Stomach (tissue), 4 donors: ENCODE results near the gene ASPN.

ENCODE experiments used
- CTCF ChIP-seq, 7 experiments: fragments of 450-650 bp in 4 of 7; fragments of 200-600 bp in 3 of 7; sonication (generic) in 3 of 7; IDR thresholded peaks; one replicate each; pipeline ENCODE4 v1.5.1; 2016 to 2019; ENCODE audit warnings: antibody characterized with exemption in 7 of 7, control low read depth in 2 of 7, mild to moderate bottlenecking in 1 of 7
- EP300 ChIP-seq: sonication (generic); formaldehyde crosslinking; IDR thresholded peaks from one replicate; pipeline ENCODE4 v1.6.1; 2017; ENCODE audit warnings: antibody characterized with exemption
- POLR2A ChIP-seq, 4 donors: fragments of 450-650 bp; IDR thresholded peaks; one replicate each; pipeline ENCODE4 v1.6.1; 2016; ENCODE audit warnings: antibody characterized with exemption in 4 of 4, control low read depth in 2 of 4, mild to moderate bottlenecking in 1 of 4, moderate library complexity in 1 of 4
- POLR2AphosphoS5 ChIP-seq, 3 donors: sonication (generic); formaldehyde crosslinking; IDR thresholded peaks; one replicate each; pipeline ENCODE4 v1.6.1; 2016; ENCODE audit warnings: antibody characterized with exemption in 3 of 3

GRCh38 chr9:92479346-92479745 is 3.0 kb downstream of the ASPN start:
- TF ChIP-seq CTCF (IDR thresholded peaks at IDR 0.05) (no peak), POLR2AphosphoS5 (IDR thresholded peaks at IDR 0.05) (no peak), POLR2A (IDR thresholded peaks at IDR 0.05) (no peak), EP300 (no peak)
